Stimulated activated CD8-positive, alpha-beta memory T cell treated with anti-CD3 and anti-CD28 coated beads, Interleukin-15, amount 100 ng/mL, for 4 hours (primary cell): Measurements from ENCODE around the gene CAP2.
"Not testable (repeated sequence)": the region's sequence is repeated elsewhere in the genome, so short reads cannot be mapped to it uniquely, and the experiment has no call there.

ENCODE experiments used
- DNase-seq, 2 donors: peaks; one replicate each; pipeline ENCODE4 v3.0.0-alpha.2; 2020; ENCODE audit warnings: low read depth in 2 of 2

CAP2 gene

GRCh38 chr6:17501982-17502704 lies 108.7 kb downstream of the CAP2 start:
- no peak for DNase-seq

- no peak for DNase-seq
Measured at GRCh38 chr6:17503051-17503450, 109.7 kb downstream of the CAP2 start.

DNA sequence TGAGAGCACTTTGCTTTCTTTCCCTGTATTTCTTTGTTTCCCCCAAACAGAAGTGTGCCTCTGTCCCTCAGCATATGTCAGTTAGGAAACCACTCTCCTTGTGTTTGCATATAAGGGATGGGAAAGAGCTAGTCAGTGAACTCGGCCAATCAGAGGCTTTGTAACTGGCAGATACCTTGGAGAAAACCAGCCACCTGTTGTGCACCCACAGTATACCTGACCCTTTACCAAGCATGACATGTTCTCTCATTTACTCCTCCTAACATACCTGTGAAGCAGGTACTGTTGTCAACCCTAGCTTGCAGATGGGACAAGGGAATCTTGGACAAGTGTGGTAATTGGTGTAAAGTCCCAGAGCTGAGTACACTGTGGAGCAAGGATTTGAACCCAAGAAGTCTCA lies 110.6 kb downstream of the CAP2 start:
- DNase-seq = no peak

- DNase-seq = no peak
Measured at GRCh38 chr6:17505062-17505476, 111.7 kb downstream of the CAP2 start.

DNA sequence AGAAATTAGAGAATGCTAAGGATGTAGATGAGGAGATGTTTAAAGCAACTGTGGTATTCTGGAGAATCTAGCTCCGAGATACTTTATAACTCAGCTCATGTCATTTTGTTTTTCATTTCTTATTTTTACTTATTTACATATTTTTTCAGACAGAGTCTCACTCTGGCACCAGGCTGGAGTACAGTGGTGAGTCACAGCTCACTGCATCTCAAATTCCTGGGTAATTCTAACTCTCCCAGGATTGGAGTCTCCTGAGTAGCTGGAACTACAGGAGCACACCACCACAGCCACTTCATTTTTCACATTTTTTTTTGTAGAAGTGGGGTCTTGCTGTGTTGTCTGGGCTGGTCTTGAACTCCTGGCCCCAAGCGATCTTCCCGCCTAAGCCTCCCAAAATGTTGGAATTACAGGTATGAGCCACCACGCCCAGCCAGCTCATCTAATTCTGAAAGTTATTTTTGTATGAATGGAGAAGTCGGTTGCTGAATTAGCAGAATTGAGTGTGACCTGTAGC lies 112.4 kb downstream of the CAP2 start:
- DNase-seq = no peak

DNA sequence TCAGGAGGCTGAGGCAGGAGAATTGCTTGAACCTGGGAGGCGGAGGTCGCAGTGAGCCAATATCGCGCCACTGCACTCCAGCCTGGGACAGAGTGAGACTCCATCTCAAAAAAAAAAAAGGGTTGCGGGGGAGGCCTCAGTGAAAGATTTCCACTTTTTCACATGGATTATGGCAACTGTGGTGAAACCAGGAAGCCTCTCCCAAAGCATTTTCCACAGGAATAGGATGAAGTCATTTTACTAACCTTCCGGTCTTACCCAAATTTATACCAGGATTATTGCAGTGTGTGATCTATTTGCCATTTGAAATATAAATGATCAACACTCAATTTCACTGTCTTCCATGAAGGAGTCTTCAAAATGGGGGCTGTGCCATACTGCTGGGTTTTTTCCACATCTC lies 113.1 kb downstream of the CAP2 start:
- no peak for DNase-seq

- no peak for DNase-seq
Measured at GRCh38 chr6:17506962-17507361, 113.6 kb downstream of the CAP2 start.

DNA sequence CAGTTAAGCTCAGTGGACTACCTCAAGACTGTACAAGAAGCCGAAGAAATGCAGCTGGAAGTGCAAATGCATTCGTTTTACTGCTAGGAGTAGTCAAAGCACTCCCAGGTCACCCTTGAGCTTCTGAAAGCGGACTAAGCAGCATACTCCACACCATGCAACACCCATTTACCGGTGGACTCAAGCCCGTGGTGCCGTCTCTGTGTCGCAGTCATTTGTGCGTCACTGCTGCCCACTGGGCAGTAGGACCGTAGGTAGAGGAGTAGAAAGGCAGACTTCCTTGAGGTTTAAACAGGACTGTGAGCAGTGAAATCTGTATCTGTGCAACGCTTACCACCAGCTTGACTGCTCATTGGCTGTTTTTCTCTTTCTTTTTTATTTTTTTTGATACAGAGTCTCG lies 117.7 kb downstream of the CAP2 start:
- DNase-seq = no peak

- DNase-seq = no peak
Measured at GRCh38 chr6:17511580-17511979, 118.2 kb downstream of the CAP2 start.

GRCh38 chr6:17519120-17519519 lies 125.7 kb downstream of the CAP2 start:
- DNase-seq = no peak

GRCh38 chr6:17525637-17526036 lies 132.2 kb downstream of the CAP2 start:
- no peak for DNase-seq

GRCh38 chr6:17527076-17527475 lies 133.7 kb downstream of the CAP2 start:
- DNase-seq = no peak

- DNase-seq = no peak
Measured at GRCh38 chr6:17530321-17530835, 137.0 kb downstream of the CAP2 start.

GRCh38 chr6:17536586-17536985 lies 143.2 kb downstream of the CAP2 start:
- DNase-seq = no peak

DNA sequence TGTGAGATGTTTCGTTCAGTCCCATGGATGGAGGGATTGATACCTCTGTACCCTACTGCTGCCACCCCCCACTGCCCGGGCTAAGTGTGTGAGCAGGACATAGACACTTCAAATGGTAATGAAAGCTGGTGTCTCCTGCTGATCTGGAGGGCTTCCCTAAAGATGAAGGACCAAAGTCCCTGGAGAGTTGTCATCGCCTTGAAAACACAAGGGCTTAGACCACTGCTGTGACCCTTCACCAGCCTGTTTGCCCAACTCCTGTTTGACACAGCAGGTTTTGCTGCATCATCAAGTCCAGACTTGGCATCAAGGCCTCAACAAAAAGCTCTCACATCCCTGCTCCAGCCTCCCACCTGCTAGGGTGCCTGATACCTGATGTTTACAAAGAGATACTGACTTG lies 148.8 kb downstream of the CAP2 start:
- DNase-seq = no peak

DNA sequence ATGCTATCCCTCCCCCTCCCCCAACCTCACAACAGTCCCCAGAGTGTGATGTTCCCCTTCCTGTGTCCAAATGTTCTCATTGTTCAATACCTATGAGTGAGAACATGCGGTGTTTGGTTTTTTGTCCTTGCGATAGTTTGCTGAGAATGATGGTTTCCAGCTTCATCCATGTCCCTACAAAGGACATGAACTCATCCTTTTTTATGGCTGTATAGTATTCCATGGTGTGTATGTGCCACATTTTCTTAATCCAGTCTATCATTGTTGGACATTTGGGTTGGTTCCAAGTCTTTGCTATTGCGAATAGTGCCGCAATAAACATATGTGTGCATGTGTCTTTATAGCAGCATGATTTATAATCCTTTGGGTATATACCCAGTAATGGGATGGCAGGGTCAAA lies 152.3 kb downstream of the CAP2 start:
- not testable (repeated sequence) for DNase-seq

DNA sequence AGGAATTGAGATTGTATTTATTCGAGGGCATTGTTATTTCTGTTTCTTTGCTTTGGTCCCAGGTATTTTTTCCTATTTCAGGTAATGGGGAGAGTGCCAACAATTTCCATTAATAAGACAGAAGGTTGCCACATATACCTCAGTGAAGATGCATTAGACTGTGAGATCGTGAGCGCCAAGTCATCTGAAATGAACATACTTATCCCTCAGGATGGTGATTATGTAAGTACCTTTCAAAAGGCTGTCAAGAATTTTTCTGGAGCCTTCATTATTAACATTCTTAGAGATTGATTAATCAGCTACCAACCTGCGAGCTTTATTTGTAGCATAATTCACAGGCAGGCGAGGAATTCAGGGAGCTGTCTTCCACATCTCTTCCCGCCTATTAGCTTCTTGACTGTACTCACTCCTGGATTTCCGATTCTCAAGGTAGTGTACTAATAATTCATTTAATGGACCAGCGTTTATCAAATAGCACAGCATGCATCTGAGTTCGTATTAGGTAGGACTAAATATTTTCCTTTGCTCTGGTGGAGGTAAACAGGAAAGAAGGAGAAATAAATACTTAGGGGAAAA lies 158.1 kb downstream of the CAP2 start:
- no peak for DNase-seq

DNA sequence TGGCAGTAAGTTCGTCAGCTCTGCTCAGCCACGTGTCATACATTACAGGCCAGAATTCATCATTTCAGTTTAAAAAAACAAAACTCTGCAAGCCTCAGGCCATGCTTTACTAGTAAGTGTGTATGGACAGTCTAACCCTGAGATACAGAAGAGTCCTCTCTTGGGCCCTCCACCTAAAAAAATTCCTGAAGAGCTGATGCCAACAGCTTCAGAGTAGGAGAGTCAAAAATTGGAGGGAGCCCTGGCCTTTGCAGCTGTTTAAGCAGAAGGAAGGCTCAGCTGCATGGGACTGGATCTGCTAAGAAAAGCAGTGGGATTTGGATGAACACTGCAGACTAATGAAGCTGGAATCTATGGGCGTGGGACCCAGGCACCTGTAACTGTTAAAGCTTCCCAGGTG lies 159.5 kb downstream of the CAP2 start:
- DNase-seq = no peak

DNA sequence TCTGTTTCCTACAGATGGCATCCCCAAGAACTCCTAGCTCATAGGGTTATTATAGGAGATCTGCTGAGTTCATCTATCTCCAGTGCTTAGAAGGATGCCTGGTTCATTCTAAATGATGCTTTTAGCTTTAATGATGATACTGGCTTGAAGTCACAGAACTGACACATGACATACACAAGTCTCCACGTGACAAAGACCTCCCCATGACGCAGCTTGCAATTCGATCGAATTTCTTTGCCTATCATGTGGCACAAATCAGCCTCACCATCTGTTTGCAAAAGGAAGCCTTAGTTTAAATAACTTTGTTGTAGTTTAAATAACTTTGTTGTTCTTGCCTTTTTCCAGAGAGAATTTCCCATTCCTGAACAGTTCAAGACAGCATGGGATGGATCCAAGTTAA lies 162.6 kb downstream of the CAP2 start:
- DNase-seq = no peak

GRCh38 chr6:17562636-17563035 lies 169.2 kb downstream of the CAP2 start:
- no peak for DNase-seq

DNA sequence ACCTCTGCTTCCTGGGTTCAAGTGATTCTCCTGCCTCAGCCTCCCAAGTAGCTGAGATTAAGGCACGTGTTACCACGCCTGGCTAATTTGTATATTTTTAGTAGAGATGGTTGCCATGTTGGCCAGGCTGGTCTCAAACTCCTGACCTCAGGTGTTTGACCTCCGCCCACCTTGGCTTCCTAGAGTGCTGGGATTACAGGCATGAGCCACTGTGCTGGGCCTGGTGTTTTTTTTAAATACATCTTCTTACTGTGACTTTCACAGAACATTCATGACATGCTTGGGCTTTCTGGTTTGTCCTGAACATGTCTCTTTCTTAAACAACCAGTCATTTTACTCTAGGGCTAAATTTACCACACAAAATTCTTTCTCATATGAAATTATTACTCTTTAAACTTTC lies 172.0 kb downstream of the CAP2 start:
- no peak for DNase-seq

GRCh38 chr6:17574866-17575560 lies 181.6 kb downstream of the CAP2 start:
- no peak for DNase-seq

- no peak for DNase-seq
Measured at GRCh38 chr6:17577059-17577458, 183.7 kb downstream of the CAP2 start.
